Activated naive CD4-positive, alpha-beta T cell treated with anti-CD3 and anti-CD28 coated beads for 36 hours (primary cell): ENCODE results near the gene OR5I1. TPM values are rescaled to one million over a fixed set of nuclear protein-coding genes. Genes with fewer than 3 reads are reported as not detected.
"Not testable (repeated sequence)": the region's sequence is repeated elsewhere in the genome, so short reads cannot be mapped to it uniquely, and the experiment has no call there.

Experiments
- CTCF ChIA-PET: fragments of 350-600 bp; sonication (Branson Sonifier 250); formaldehyde crosslinking; loops from one replicate; lab custom pipeline; 2021; ENCODE audit warnings: antibody characterized with exemption; lab: Charles Lee
- DNase-seq: peaks from one replicate; pipeline ENCODE4 v3.0.0-alpha.2; 2020
- H3K27ac Mint-ChIP-seq: one replicate; pipeline ENCODE4 v1.8.0; 2021; ENCODE audit warnings: mild to moderate bottlenecking, mixed read lengths
- H3K27me3 Mint-ChIP-seq: one replicate; pipeline ENCODE4 v1.8.0; 2021; ENCODE audit warnings: low read depth, mixed read lengths
- H3K36me3 Mint-ChIP-seq: one replicate; pipeline ENCODE4 v1.8.0; 2021; ENCODE audit warnings: low read depth, mixed read lengths
- H3K4me1 Mint-ChIP-seq: one replicate; pipeline ENCODE4 v1.8.0; 2021; ENCODE audit warnings: low read depth, mixed read lengths
- H3K4me3 Mint-ChIP-seq: one replicate; pipeline ENCODE4 v1.8.0; 2021; ENCODE audit warnings: mild to moderate bottlenecking, moderate library complexity, mixed read lengths
- H3K9me3 Mint-ChIP-seq: one replicate; pipeline ENCODE4 v1.8.0; 2021; ENCODE audit warnings: mixed read lengths
- intact Hi-C: fragments of 100-400 bp; cut with micrococcal nuclease; formaldehyde crosslinking; loops from one replicate; pipeline ENCODE4 v1.15.1; 2023
- total RNA-seq, 2 experiments: library from RNA; stranded (reverse); gene quantifications; one replicate each; pipeline ENCODE4 v1.2.3, GENCODE V29; 2021

The OR5I1 gene
- not detected for total RNA-seq

DNA sequence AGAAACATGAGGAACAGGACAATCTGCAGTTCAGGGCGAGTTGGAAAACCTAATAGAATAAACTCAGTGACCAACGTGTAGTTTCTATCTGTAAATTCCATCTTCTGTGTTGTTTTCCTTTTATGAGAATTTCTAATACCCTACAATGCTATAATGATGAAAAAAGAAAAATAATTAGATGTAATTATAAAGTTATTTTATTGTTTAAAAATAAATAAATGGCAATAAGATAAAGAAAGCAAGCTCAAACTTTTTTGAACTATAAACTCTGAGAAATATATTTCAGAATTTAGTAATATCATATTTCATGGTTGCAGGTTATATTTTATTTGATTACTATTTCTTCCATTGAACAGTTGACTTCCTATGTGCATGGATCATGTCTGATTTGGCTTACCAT lies at the start of gene OR5I1:
TSS of gene OR5I1 (minus strand) at position 101 of the 400 bp plus-strand sequence. CDS start at position 101, 0 bp downstream.
- no peaks in the 10 kb centered on the region for H3K9me3 Mint-ChIP-seq
- no peaks in the 10 kb centered on the region for H3K27me3 Mint-ChIP-seq
- no peak within 1 kb of the TSS for H3K27ac Mint-ChIP-seq
- intact Hi-C loops, result no loop called here
- CTCF ChIA-PET, result no interaction called here
- DNase-seq, result no peak
- no peaks in the 10 kb centered on the region for H3K36me3 Mint-ChIP-seq
- no peak within 1 kb of the TSS for H3K4me3 Mint-ChIP-seq
- H3K4me1 Mint-ChIP-seq, result no peaks in the 10 kb centered on the region

DNA sequence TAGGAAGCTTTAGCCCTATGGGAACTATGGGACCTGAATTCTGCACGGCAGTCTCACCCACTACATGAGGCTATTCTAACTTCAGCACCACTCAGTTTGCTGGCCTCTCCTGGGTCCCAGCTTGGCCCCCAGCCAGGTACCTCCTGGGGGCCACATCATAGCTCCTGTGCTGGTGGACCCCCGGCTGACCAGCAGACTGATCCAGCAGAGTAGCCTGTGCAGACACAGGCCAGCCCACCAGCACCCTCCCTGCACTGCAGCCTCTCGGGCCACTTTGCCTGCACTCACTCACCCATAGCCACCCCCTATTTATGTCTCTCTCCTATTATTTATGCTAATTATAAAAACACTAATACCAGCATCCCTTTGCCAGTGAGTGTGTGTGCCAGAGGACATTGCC lies 34.7 kb upstream of the OR5I1 start:
- Mint-ChIP-seq H3K4me3 (no peak overlapping the region), H3K9me3 (peaks cover 9% of the 10 kb centered on the region), H3K27me3 (no peaks in the 10 kb centered on the region), H3K4me1 (no peaks in the 10 kb centered on the region), H3K36me3 (no peaks in the 10 kb centered on the region), H3K27ac (no peak overlapping the region)
- intact Hi-C loops, result no loop called here
- DNase-seq, result no peak
- CTCF ChIA-PET, result no interaction called here

DNA sequence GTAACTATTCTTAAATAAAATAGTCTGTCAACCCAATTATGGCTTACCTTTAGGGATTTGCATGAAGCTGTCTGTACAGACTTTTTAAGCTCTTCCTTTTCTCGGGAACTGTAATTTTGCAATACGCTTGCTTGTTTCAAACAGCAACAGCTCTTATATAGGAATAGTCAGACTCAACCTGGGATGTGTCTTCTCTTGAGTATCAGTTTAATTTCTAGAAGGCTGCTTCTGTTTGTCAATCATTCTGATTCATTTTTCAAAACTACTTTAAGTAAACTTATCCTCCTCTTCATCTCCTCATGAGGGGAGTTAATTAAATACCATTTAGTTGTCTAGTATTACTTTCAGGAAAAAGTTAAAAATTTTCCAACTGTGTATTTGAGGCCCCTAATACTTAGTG lies 33.6 kb upstream of the OR5I1 start, which contains the start of gene OR10AG1:
TSS of gene OR10AG1 (minus strand) at position 101 of the 400 bp plus-strand sequence. CDS start at position 63, 38 bp downstream.
- intact Hi-C loops, result no loop called here
- Mint-ChIP-seq H3K4me1 (no peaks in the 10 kb centered on the region), H3K9me3 (peaks cover 11% of the 10 kb centered on the region), H3K27ac (no peak within 1 kb of the TSS), H3K4me3 (no peak within 1 kb of the TSS), H3K27me3 (no peaks in the 10 kb centered on the region), H3K36me3 (no peaks in the 10 kb centered on the region)
- CTCF ChIA-PET, result no interaction called here
- no peak for DNase-seq

DNA sequence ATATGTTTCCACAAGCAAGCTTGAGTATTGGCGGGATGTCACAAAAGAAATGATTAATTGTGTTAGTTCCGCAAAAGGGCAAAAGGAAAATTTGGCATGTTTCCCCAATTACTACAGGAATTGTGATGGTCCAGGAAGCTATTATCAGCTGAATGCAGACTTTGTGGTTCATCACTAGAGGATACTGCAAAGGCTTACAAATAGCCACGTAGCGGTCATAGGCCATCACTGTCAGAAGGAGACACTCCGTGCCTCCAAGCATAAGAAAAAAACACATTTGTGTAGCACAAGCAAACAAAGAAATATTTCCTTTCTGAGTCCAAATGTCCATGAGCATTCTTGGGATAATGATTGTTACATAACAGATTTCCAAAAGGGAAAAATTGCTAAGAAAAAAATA lies 31.7 kb upstream of the OR5I1 start:
- H3K9me3 Mint-ChIP-seq, result peaks cover 11% of the 10 kb centered on the region
- CTCF ChIA-PET, result no interaction called here
- no peaks in the 10 kb centered on the region for H3K36me3 Mint-ChIP-seq
- H3K4me3 Mint-ChIP-seq, result no peak overlapping the region
- H3K4me1 Mint-ChIP-seq, result no peaks in the 10 kb centered on the region
- intact Hi-C loops, result no loop called here
- H3K27ac Mint-ChIP-seq, result no peak overlapping the region
- no peaks in the 10 kb centered on the region for H3K27me3 Mint-ChIP-seq
- no peak for DNase-seq

DNA sequence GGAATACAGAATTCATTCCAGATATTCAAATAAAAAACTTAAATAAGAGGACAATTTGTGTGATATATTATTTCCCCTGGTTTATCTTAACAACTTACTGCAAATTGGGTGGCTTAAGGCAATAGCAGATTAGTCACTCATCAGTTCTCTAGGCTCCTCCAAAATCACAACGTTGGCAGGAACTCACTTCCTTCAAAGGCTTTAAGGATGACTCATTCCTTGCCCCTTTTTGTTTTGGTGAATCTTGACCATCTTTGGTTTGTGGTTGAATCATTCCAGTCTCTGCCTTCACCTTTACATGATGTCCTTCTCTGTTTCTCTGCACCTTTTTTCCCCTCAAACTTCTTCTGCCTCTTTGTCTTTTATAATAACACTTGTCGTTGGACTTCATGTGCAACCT lies 30.2 kb upstream of the OR5I1 start:
- CTCF ChIA-PET, result no interaction called here
- Mint-ChIP-seq H3K27me3 (no peaks in the 10 kb centered on the region), H3K4me1 (no peaks in the 10 kb centered on the region), H3K9me3 (peaks cover 5% of the 10 kb centered on the region), H3K36me3 (no peaks in the 10 kb centered on the region), H3K4me3 (no peak overlapping the region), H3K27ac (no peak overlapping the region)
- no peak for DNase-seq
- intact Hi-C loops, result no loop called here

DNA sequence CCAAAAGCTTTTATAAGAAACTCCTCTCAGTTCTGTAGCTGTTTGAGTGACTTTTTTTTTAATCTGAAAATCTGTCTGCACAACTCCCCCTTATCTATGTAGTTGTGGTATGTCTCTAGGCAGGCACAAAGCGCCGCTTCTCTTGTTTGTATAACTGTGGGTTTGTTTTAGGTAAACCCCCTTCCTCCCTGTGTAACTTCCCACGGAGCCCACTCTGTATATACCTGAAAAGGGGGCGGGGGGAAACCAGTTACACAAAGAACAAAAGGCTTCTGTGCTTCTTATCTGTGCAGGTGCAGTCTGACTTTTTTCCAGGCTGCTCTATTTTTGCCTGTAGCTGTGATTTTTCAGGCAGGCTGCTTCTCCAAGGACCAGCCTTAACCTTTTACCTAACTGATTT lies 20.3 kb upstream of the OR5I1 start:
- no peak for DNase-seq
- intact Hi-C loops, result no loop called here
- CTCF ChIA-PET, result interaction anchor here (0.6 kb wide), 2 partner anchors 40 to 58 kb away, joined by 3 read pairs; no protein-coding TSS in a partner anchor

DNA sequence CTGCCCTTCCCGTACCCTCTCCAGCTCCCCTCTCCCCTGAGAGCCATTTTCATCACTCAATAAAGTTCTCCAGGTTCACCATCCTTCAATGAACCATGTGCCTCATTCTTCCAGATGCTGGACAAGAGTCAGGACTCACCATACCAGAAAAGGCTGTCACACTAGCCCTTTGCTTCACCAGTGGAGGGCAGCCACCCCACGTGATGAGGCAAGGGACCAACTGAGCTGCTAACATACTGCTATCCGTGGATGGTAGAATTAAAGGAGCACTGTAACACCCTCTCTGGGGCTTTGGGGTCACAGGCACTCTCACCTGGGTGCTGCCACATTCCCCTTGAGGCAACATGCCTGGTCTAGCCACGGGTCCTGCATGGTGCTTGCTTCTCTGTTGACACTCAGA lies 13.1 kb upstream of the OR5I1 start:
- intact Hi-C loops, result no loop called here

More for the DNA sequence above, 20.3 kb upstream of the OR5I1 start:
- no peak overlapping the region for H3K4me3 Mint-ChIP-seq
- H3K9me3 Mint-ChIP-seq, result peaks cover 6% of the 10 kb centered on the region
- no peaks in the 10 kb centered on the region for H3K27me3 Mint-ChIP-seq
- H3K4me1 Mint-ChIP-seq, result no peaks in the 10 kb centered on the region
- H3K27ac Mint-ChIP-seq, result no peak overlapping the region
- H3K36me3 Mint-ChIP-seq, result no peaks in the 10 kb centered on the region

DNA sequence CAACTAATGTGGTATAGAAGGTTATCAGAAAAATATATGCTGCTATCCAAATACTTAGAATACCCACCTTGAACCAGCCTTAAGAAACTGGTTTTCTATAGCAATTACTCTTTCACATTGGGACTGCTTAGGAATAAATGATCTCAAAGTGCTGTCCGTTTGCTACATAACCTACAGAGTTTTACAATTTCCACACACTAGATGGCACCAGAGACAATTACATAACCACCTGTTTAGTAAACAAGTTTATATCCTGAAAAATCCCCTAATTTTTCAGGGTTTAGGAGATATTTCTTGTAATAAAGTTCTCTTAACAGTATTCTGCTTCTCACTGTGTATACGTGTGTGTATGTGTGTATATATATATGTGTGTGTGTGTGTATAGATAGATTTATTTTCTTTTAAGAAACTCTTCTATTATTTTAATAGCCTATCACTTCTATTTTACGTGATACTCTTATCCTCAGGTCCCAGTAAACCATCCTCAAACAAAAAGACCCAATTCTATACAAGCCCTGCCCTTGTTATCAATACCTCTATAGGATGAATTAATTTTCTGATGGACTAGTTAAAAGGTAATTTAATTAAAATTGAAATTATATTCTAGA lies 6.7 kb upstream of the OR5I1 start:
- DNase-seq, result no peak
- H3K27me3 Mint-ChIP-seq, result no peaks in the 10 kb centered on the region
- H3K9me3 Mint-ChIP-seq, result no peaks in the 10 kb centered on the region
- H3K36me3 Mint-ChIP-seq, result no peaks in the 10 kb centered on the region
- intact Hi-C loops, result loop anchor here (1.0 to 2.0 kb wide), 2 partner anchors 840 to 1306 kb away; no protein-coding TSS in a partner anchor
- no peak overlapping the region for H3K4me3 Mint-ChIP-seq
- CTCF ChIA-PET, result no interaction called here
- H3K4me1 Mint-ChIP-seq, result no peaks in the 10 kb centered on the region
- H3K27ac Mint-ChIP-seq, result no peak overlapping the region

More for the DNA sequence above, 13.1 kb upstream of the OR5I1 start:
- Mint-ChIP-seq H3K27ac (no peak overlapping the region), H3K36me3 (no peaks in the 10 kb centered on the region), H3K4me3 (no peak overlapping the region), H3K4me1 (no peaks in the 10 kb centered on the region), H3K9me3 (peaks cover 2% of the 10 kb centered on the region), H3K27me3 (no peaks in the 10 kb centered on the region)
- CTCF ChIA-PET, result no interaction called here
- no peak for DNase-seq

DNA sequence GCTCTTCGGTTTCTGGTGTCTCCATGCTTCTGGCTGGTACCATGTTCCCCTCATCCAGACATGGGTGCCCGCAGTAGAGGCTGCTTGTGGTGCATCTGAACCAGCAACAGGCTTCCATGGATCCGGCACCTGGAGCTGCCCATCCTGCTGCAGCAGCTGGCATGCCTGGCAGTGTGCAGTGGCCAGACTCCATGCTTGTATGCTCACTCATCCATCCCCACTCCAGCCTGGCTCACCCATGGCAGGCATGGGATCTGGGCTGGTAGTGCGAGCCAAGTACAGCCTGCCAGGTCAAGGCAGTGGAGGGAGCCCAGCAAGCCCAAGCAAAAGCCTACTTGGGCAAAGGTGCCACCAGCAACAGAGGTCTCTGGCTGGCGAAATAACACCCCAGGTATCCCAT lies 15.7 kb downstream of the OR5I1 start:
- Mint-ChIP-seq H3K9me3 (peaks cover 19% of the 10 kb centered on the region), H3K27me3 (no peaks in the 10 kb centered on the region), H3K36me3 (no peaks in the 10 kb centered on the region), H3K4me1 (no peaks in the 10 kb centered on the region), H3K27ac (no peak overlapping the region), H3K4me3 (no peak overlapping the region)
- no peak for DNase-seq
- intact Hi-C loops, result no loop called here
- CTCF ChIA-PET, result no interaction called here

DNA sequence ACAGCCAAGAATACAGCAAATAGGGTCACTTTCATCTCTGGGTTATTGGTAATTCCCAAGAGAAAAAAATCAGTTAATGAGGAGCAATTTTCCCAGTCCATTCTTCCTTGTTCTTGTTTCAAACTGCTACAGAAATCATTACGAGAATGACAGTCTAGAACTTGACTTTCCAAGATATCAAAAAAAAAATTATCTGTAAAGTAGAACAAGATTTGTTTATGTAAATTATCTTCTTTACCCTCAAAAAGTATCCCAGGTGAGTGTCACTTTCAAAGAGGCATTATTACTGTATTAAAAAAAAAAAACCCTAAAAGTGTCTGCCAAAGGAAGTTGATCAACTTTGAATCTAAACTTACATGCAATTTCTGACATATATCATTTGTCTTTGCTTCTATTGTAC lies 21.7 kb downstream of the OR5I1 start, which contains the start of gene OR5W2:
TSS of gene OR5W2 (minus strand) at position 101 of the 400 bp plus-strand sequence. CDS start at position 101, 0 bp downstream.
- H3K9me3 Mint-ChIP-seq, result peaks cover 11% of the 10 kb centered on the region
- H3K27me3 Mint-ChIP-seq, result no peaks in the 10 kb centered on the region
- no peak within 1 kb of the TSS for H3K27ac Mint-ChIP-seq
- CTCF ChIA-PET, result no interaction called here
- intact Hi-C loops, result no loop called here
- H3K36me3 Mint-ChIP-seq, result no peaks in the 10 kb centered on the region
- H3K4me1 Mint-ChIP-seq, result no peaks in the 10 kb centered on the region
- no peak for DNase-seq
- no peak within 1 kb of the TSS for H3K4me3 Mint-ChIP-seq

DNA sequence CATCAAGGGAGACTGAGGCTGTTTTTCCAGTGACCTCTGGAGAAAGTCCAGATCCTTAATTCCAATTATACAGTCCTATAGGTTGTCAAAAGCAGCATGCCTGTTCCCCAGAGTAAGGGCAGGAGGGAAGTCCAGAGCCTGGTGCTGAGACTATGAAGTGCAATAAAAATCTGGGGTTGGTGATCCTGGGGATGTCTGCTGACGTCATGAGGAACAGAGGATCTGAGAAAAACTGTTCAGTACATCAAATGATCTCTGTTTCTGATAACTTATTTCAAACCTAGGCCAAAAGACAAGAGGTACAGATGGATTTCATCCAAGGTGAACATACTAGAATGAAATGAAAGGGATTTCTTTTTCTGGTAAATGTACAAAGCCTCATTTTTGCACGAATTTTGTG lies 33.9 kb downstream of the OR5I1 start:
- CTCF ChIA-PET, result no interaction called here
- Mint-ChIP-seq H3K4me3 (no peak overlapping the region), H3K4me1 (no peaks in the 10 kb centered on the region), H3K27ac (no peak overlapping the region), H3K36me3 (no peaks in the 10 kb centered on the region), H3K27me3 (no peaks in the 10 kb centered on the region), H3K9me3 (peaks cover 3% of the 10 kb centered on the region)
- DNase-seq, result no peak
- intact Hi-C loops, result no loop called here

DNA sequence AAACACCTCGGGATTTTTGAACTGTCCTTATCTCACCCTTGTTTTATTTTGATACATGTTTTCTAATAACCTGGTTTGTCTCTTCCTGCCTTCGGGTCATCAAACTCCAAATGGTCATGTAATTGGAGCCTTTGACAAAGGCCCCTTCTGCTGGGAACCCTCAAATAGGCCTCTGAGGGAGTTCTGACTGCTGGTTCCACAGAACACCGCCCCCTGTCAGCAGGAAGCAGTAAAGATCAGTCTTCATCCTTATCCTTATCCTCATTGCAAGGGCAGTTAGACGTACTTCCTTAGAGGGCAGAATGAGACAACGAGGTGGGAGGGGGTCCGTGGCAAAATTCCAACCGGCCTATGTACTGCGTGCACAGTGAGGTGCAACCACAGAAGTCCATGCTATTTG lies 41.0 kb downstream of the OR5I1 start:
- intact Hi-C loops, result no loop called here
- Mint-ChIP-seq H3K9me3 (peaks cover 3% of the 10 kb centered on the region), H3K36me3 (no peaks in the 10 kb centered on the region), H3K4me1 (no peaks in the 10 kb centered on the region), H3K27ac (no peak overlapping the region), H3K4me3 (no peak overlapping the region), H3K27me3 (no peaks in the 10 kb centered on the region)
- no peak for DNase-seq
- CTCF ChIA-PET, result no interaction called here

DNA sequence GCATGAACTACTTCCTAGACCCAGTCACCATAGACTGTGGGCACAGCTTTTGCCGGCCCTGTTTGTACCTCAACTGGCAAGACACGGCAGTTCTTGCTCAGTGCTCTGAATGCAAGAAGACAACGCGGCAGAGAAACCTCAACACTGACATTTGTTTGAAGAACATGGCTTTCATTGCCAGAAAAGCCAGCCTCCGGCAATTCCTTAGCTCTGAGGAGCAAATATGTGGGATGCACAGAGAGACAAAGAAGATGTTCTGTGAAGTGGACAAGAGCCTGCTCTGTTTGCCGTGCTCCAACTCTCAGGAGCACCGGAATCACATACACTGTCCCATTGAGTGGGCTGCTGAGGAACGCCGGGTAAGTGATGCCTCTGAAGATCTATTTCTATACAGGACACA lies 50.7 kb downstream of the OR5I1 start:
- H3K4me3 Mint-ChIP-seq, H3K27me3 Mint-ChIP-seq, H3K4me1 Mint-ChIP-seq, H3K36me3 Mint-ChIP-seq, DNase-seq, H3K9me3 Mint-ChIP-seq, H3K27ac Mint-ChIP-seq, intact Hi-C loops, CTCF ChIA-PET: not testable (repeated sequence)
